ENCODE measurements around the gene DCTN1.

The DCTN1 gene

DNA sequence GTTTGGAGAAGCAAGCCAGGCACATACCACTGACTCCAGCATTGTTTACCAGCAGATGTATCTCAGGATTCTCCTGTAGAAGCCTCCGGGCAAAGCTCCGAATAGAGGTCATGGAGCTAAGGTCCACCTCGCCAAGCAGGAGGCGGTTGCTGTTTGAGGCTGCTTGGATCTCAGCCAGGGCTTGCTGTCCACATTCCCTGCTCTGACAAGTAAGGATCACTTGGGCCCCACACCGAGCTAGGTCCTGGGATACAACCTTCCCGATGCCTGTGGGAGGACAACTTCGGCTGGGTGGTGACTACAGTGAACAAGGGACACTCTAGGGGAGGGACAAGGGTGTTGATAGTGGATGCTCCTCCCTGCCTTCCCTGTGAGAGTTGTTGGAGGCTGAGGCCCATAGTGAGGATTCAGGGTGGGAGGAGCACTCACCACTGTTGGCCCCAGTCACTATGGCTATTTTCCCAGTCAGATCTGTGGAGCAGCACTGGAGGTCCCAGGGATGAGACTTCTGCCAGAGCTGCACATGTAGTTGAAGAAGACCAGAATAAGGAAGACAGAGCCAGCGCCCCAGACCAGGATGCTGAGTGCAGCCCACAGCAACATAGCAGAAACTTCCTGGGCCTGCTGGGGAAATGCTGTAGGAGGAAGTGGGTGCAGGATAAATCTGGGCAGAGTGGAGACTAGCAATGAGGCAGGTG lies 33.0 kb upstream of the DCTN1 start:
- DNase-seq (ENCODE audit: low read depth): no peak

GRCh38 chr2:74407682-74408081 lies 27.6 kb upstream of the DCTN1 start:
- DNase-seq (ENCODE audit: low read depth): no peak

- no peak for DNase-seq (ENCODE audit: low read depth)
Measured at GRCh38 chr2:74406035-74406434, 25.9 kb upstream of the DCTN1 start.

DNA sequence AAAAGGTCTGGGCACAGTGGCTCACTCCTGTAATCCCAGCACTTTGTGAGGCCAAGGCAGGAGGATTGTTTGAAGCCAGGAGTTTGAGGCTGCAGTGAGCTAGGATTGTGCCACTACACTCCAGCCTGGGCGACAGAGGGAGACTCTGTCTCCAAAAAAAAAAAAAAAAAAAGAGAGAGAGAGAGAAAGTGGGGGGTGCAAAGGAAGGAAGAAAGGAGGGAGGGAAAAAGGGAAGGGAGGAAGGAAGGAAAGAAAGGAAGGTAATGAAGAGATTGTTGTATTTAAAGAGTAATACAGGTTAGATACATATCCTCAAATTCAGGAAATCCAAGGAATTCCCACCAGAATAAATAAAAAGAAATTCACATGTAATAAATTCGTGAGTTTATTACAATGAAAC lies 21.8 kb upstream of the DCTN1 start:
- DNase-seq (ENCODE audit: low read depth): no peak

- DNase-seq (ENCODE audit: low read depth): no peak
Measured at GRCh38 chr2:74399785-74400184, 19.7 kb upstream of the DCTN1 start.

- no peak for DNase-seq (ENCODE audit: low read depth)
Measured at GRCh38 chr2:74396149-74396548, 16.0 kb upstream of the DCTN1 start.

DNA sequence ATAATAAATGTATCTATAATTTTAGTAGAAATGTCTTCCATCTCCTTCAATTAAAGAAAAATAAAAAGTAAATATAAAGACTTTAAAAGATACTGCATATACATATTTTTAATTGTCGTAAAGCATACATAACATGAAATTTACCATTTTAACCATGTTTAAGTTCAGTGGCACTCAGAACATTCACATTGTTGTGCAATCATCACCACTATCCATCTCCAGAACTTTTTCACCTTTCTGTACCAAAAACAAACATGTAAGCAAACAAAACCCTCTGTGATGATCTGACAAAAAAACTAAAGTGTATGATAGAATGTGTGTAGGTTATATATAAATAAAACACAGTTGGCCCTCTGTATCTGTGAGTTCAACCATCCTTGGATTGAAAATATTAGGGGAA lies 13.4 kb upstream of the DCTN1 start:
- no peak for DNase-seq (ENCODE audit: low read depth)

DNA sequence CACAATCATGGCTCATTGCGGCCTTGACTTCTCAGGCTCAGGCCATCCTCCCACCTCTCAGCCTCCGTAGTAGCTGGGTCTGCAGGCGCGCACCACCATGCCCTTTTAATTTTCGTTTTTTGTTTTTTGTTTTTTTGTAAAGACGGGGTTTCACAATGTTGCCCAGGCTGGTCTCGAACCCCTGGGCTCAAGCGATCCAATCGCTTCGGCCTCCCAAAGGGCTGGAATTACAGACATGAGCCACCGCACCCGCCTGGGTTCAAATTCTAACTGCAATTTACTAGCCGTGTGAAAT lies 12.3 kb upstream of the DCTN1 start:
- no peak for DNase-seq (ENCODE audit: low read depth)

DNA sequence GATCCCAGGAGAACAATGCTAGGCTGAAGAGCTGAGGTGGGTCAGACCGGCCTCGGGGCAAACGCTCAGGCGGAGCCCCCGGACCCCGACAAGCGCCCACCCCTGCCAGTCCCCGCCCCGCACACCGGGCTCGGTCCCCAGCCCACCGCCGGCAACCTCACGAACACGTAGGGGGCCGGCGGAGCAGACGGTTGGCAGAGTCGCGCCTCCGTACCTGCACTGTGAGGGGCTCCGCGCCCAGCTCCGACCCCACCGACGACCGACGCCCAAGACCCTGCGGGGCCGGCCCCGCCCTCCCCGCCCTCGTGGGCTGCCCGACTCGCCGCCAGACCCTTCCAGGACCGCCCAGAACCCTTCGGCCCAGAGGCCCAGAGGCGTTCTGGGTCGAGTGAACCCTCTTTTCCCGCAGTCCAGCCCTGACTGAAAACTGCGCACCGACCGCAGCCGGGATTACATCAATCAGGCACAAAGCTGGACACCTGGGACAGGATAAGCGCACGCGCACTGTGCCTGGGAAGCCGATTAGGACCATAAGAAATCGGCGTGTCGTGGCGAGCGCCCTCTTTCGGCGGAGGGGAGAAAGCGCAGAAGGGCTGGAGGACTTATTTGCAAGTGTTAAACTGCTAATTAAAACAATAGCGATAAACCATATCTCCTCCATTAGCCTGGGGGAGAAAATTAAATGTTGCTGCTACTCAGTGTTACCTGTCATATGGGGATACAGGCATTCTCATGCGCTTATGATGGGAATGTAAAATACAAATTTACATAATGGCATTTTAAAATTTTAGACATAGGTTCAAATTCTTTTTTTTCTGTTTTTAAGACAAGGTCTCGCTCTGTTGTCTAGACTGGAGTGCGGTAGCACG lies 11.7 kb upstream of the DCTN1 start:
- DNase-seq (ENCODE audit: low read depth): peak; percentile 90

- no peak for DNase-seq (ENCODE audit: low read depth)
Measured at GRCh38 chr2:74391209-74391579, 11.1 kb upstream of the DCTN1 start.

DNA sequence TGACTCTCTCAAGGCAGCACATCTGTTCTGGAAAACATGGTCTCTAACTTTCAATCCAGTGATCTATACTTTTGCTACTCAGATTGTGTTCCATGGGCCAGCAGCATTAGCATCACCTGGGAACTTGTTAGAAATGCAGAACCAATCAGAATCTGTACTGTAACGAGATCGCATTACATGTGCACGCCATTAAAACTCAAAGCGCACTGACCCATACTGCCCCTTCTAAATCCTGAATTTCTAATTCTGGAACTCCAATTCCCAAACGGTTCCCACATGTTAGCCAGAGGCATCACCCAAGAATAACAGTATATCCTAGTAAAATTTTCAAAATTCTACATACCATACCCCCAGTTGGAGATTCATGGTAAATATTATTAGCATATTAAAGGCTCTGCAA lies 10.5 kb upstream of the DCTN1 start:
- DNase-seq (ENCODE audit: low read depth): no peak

- DNase-seq (ENCODE audit: low read depth): no peak
Measured at GRCh38 chr2:74387346-74387745, 7.2 kb upstream of the DCTN1 start.

DNA sequence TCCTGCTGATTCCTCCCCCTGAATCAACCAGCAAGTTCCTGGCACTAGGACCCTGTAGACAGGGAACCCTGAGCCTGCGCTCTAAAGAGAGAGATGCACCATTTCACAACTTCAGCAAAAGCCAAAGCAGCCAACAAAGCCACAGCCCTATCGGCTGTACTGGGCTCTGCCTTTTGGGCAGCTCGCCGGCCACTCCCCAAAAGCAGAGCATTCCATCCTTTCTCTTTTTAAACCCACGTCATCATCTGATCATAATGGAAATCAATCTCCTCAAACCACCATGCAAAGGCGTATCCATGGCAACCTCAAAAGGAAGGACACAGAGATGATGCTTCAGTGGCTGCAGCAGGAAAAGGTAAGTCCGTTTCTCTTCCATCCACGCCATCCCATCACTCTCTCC lies 5.3 kb upstream of the DCTN1 start:
- DNase-seq (ENCODE audit: low read depth): no peak

DNA sequence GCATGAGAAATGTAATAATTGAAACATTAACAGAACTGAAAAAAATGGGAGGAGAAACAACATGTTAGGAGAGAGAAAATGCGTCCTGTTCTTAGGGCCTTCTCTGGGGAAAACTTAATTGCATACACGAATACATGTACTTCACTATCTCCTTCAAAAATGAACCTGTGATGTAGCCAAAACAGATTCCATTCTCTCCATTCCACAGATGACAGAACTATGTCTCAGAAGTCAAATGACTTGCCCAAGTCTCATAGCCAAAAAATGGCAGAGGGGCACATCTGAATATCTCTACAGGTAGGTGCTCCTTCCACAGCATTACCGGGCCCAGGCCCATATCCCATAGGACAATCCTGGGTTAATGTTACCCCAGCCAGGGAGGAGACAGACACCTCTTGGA lies 3.9 kb upstream of the DCTN1 start:
- DNase-seq (ENCODE audit: low read depth): no peak

DNA sequence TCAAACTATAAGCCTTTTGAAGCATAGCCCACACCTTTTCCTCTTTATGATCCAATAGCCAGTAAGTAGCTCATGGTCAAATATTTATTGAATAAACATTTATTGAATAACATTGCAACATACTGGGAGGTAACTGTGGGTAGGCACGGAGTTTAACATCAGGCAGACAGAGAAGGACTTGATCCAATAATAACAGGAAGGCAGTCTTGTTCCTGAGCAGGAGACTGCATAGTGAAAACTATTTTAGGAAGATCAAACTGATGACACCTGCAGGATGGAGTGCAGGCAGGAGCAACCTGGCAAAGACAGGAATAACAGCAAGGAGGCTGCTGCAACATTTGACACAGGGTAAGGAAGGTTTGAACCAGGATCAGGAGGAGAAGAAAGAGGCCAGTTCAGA lies 3.1 kb upstream of the DCTN1 start:
- no peak for DNase-seq (ENCODE audit: low read depth)

DNA sequence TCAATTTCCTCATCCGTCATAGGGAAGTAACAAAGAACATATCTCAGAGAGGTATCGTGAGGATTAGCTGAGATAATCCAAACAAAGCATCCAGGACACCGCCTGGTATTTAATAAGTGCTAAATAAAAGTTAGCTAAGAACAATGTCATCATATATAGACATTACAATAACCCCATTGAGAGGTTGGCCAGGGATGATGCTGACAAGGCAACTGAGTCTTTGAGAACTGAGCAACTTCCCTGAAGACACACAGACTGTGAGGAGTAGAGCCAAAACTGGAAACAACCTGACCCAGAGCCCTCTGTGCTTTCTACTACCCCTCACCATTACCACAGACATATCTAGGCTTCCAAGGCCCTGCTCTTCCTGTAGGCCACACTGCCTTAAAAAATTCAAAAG lies 1.6 kb upstream of the DCTN1 start:
- no peak for DNase-seq (ENCODE audit: low read depth)

GRCh38 chr2:74378007-74378406 lies 2.1 kb downstream of the DCTN1 start:
- no peak for DNase-seq (ENCODE audit: low read depth)

- DNase-seq (ENCODE audit: low read depth): no peak
Measured at GRCh38 chr2:74375838-74376237, 4.3 kb downstream of the DCTN1 start.

- no peak for DNase-seq (ENCODE audit: low read depth)
Measured at GRCh38 chr2:74374509-74375205, 5.5 kb downstream of the DCTN1 start.

GRCh38 chr2:74373985-74374384 lies 6.1 kb downstream of the DCTN1 start:
- DNase-seq (ENCODE audit: low read depth): no peak

DNA sequence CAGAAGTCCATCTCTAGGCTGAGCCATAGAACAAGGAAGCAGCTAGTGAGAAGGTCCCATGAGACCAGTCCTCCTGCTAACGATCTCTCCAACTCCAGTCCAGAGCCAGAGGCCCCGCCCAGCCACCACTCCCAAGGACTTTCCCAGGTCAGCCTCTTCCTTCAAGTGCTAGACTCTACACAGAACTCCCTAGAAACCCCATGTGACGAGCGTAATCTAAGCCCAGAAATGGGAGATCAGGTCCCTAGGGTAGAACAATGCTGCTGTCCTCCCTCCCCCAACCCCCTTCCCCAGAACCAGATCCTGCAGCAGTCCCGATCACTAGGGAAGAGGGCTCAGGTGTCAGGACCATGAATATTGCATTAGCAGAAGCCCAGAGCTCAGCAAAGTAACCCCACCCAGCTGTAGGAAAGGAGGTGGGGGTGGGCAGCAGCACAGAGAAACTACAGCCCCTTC lies 6.9 kb downstream of the DCTN1 start:
- DNase-seq (ENCODE audit: low read depth): no peak

DNA sequence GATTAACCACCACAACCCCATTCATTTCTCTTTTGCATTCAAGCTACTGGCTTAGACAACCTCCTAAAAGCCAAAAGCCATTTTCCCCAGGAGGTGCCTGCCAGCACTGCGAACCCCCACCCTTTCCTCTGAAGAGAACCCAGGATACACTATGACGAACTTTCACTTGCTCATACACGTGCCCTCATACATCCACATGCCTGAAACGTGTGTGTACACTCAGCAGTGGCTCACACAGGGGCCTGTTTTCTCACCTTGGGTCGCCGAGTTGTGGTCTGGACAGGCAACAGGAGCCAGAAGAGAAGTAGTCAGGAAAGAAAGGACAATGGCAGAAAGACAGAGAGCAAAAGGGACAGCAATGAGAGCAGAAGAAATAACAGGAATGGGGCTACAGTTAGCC lies 7.4 kb downstream of the DCTN1 start:
- DNase-seq (ENCODE audit: low read depth): no peak

- no peak for DNase-seq (ENCODE audit: low read depth)
Measured at GRCh38 chr2:74371421-74371820, 8.7 kb downstream of the DCTN1 start.
